ENCODE data around the gene CD8B. TPM values are rescaled to one million over a fixed set of nuclear protein-coding genes. Genes with fewer than 3 reads are reported as not detected.
"Not testable (repeated sequence)": the region's sequence is repeated elsewhere in the genome, so short reads cannot be mapped to it uniquely, and the experiment has no call there.

Gene CD8B
- total and polyA plus RNA-seq, 2 donors (not counting 1 experiment from before 2014, with no cell fraction given) = not detected

DNA sequence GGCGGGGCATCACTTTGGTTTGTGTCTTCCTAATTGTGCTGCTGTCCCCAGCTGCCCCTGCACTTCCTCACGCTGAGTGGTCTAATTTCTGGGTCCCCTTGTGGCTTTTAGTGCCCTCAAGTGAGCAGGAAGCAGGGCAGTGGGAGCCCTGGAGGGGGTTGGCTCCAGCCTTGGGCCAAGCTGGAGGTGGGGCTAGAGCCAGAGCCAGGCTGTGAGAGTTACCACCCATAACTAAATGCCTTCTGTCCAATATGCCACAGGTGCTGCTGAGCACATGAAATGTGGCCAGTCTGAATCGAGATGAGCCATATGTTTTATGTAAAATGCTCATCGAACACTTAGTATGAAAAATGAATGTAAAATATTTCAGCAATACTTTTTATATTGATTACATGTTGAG lies 5.2 kb downstream of the CD8B start:
- not testable (repeated sequence) for H3K4me2 ChIP-seq (ENCODE audit: extremely low read depth, insufficient read depth, low read length); H3K27ac ChIP-seq (ENCODE audit: insufficient read depth, low read length); H4K20me1 ChIP-seq (ENCODE audit: control insufficient read depth, extremely low read depth, insufficient read depth, low read length); DNase-seq (ENCODE audit: low read depth in 2 of 2); H3K27me3 ChIP-seq (ENCODE audit: control insufficient read depth, insufficient read depth, low read length); H3K9me3 ChIP-seq (ENCODE audit: control insufficient read depth, insufficient read depth, low read depth, low read length); H3K36me3 ChIP-seq (ENCODE audit: control insufficient read depth, insufficient read depth, low read length); H3K9ac ChIP-seq (ENCODE audit: insufficient read depth, low read length); H3K79me2 ChIP-seq (ENCODE audit: control insufficient read depth, insufficient read depth, low read length); H3K4me1 ChIP-seq (ENCODE audit: control insufficient read depth, extremely low read depth, insufficient read depth, low read length); H3K4me3 ChIP-seq (replicated peaks in 1 of 4; ENCODE audit: control extremely low read depth in 1 of 4, insufficient read depth in 1 of 4, low read depth in 3 of 4, low read length in 4 of 4); H2AFZ ChIP-seq (ENCODE audit: low read length)

DNA sequence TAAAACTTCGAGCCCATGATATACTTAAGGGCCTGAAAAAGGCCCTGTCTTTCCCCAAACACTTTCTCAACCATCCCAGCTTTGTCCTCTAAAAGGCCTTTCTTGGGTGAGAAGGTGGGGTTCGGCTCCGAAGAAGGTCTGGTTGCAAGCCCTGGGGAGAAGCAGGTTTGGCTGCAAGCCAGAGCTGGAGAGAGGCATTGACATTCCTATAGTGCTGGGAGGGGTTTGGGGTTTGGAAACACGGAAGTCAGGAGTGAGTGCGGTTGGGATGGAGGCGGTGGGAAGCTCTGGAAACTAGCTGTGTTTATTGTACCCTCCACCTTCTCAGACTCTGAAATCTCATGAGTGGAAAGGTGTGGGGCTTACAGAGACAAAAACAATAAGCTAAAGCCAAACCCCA lies 5.7 kb downstream of the CD8B start:
- H3K36me3 ChIP-seq (ENCODE audit: control insufficient read depth, insufficient read depth, low read length); H3K27me3 ChIP-seq (ENCODE audit: control insufficient read depth, insufficient read depth, low read length); H3K9ac ChIP-seq (ENCODE audit: insufficient read depth, low read length); H3K4me2 ChIP-seq (ENCODE audit: extremely low read depth, insufficient read depth, low read length); H3K4me1 ChIP-seq (ENCODE audit: control insufficient read depth, extremely low read depth, insufficient read depth, low read length); H3K4me3 ChIP-seq (replicated peaks in 1 of 4; ENCODE audit: control extremely low read depth in 1 of 4, insufficient read depth in 1 of 4, low read depth in 3 of 4, low read length in 4 of 4); H3K79me2 ChIP-seq (ENCODE audit: control insufficient read depth, insufficient read depth, low read length); H3K27ac ChIP-seq (ENCODE audit: insufficient read depth, low read length); H2AFZ ChIP-seq (ENCODE audit: low read length); H4K20me1 ChIP-seq (ENCODE audit: control insufficient read depth, extremely low read depth, insufficient read depth, low read length); H3K9me3 ChIP-seq (ENCODE audit: control insufficient read depth, insufficient read depth, low read depth, low read length): not testable (repeated sequence)
- peak in 1 of 2 donors; percentile 3 for DNase-seq (ENCODE audit: low read depth in 2 of 2)

DNA sequence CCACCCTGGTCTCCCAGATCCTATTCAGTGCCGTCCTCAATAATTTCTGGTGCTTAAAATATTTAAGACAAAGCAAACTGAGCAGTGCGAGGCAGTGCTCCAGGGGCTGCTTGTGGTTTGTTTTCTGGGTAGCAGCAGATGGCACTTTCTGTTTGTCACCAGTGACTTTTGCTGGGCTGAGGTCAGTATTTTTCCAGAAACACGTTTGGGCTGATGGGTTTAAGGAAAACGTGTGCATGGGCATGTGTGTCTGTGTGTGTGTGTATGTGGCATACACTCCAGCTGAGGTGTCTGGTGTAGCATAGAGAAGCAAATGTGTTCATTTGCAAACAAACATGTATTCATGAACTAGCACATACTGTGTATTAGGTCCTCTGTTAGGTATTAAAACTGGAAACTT lies 10.1 kb downstream of the CD8B start:
- not testable (repeated sequence) for H3K36me3 ChIP-seq (ENCODE audit: control insufficient read depth, insufficient read depth, low read length); H3K27ac ChIP-seq (ENCODE audit: insufficient read depth, low read length); H4K20me1 ChIP-seq (ENCODE audit: control insufficient read depth, extremely low read depth, insufficient read depth, low read length); H3K4me3 ChIP-seq (replicated peaks in 1 of 4; ENCODE audit: control extremely low read depth in 1 of 4, insufficient read depth in 1 of 4, low read depth in 3 of 4, low read length in 4 of 4); DNase-seq (ENCODE audit: low read depth in 2 of 2); H3K9me3 ChIP-seq (ENCODE audit: control insufficient read depth, insufficient read depth, low read depth, low read length); H3K4me1 ChIP-seq (ENCODE audit: control insufficient read depth, extremely low read depth, insufficient read depth, low read length); H3K27me3 ChIP-seq (ENCODE audit: control insufficient read depth, insufficient read depth, low read length); H3K9ac ChIP-seq (ENCODE audit: insufficient read depth, low read length); H3K79me2 ChIP-seq (ENCODE audit: control insufficient read depth, insufficient read depth, low read length); H2AFZ ChIP-seq (ENCODE audit: low read length); H3K4me2 ChIP-seq (ENCODE audit: extremely low read depth, insufficient read depth, low read length)

DNA sequence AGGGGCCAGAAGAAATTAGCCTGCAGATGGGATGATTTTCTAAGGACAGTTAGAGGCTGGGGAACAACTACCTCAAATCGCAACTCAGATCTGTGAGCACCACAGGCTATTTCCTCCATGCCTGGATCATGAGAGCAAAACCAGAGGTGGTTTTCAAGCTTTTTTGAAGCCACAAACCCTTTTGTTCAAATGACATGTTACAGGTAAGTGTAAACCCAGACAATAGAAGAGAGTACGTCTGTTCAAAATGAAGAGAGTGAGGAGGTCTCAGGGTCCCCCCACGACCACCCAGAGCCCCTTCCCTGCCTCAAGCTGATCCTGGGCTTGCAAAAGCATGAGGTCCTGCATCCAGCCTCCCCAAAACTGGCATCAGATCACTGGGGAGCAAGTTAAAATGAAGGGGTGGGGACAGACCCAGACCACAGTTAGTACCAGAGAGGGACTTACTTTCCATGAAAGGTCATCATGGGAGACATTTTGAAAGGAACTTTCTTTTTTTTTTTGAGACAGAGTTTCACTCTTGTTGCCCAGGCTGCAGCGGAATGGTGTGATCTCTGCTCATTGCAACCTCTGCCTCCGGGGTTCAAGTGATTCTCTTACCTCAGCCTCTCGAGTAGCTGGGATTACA lies 19.0 kb downstream of the CD8B start:
- not testable (repeated sequence) for H3K4me1 ChIP-seq (ENCODE audit: control insufficient read depth, extremely low read depth, insufficient read depth, low read length); DNase-seq (ENCODE audit: low read depth in 2 of 2); H2AFZ ChIP-seq (ENCODE audit: low read length); H3K9me3 ChIP-seq (ENCODE audit: control insufficient read depth, insufficient read depth, low read depth, low read length); H4K20me1 ChIP-seq (ENCODE audit: control insufficient read depth, extremely low read depth, insufficient read depth, low read length); H3K36me3 ChIP-seq (ENCODE audit: control insufficient read depth, insufficient read depth, low read length); H3K27ac ChIP-seq (ENCODE audit: insufficient read depth, low read length); H3K9ac ChIP-seq (ENCODE audit: insufficient read depth, low read length); H3K79me2 ChIP-seq (ENCODE audit: control insufficient read depth, insufficient read depth, low read length); H3K4me3 ChIP-seq (replicated peaks in 1 of 4; ENCODE audit: control extremely low read depth in 1 of 4, insufficient read depth in 1 of 4, low read depth in 3 of 4, low read length in 4 of 4); H3K27me3 ChIP-seq (ENCODE audit: control insufficient read depth, insufficient read depth, low read length); H3K4me2 ChIP-seq (ENCODE audit: extremely low read depth, insufficient read depth, low read length)

DNA sequence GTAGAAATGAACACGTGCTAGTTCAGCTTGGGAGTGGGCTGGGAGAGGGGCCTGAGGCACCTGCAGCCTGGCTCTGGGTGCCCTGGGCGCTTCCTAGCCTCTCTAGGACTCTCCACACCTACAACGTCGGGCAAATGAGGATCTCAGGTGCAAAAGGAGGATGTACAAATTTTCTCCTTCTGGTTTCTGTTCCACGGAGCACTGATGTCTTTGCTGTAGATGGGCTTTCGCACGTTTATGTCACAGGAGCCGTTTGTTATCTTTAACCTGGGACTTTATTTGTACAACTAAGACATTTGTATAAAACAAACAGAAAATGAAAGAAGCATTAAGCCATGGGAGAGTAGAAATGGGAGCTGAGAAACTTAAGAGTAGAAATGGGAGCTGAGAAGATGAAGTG lies 20.4 kb downstream of the CD8B start:
- H2AFZ ChIP-seq (ENCODE audit: low read length); H3K4me2 ChIP-seq (ENCODE audit: extremely low read depth, insufficient read depth, low read length); H3K4me1 ChIP-seq (ENCODE audit: control insufficient read depth, extremely low read depth, insufficient read depth, low read length); H3K27ac ChIP-seq (ENCODE audit: insufficient read depth, low read length); H3K79me2 ChIP-seq (ENCODE audit: control insufficient read depth, insufficient read depth, low read length); H3K36me3 ChIP-seq (ENCODE audit: control insufficient read depth, insufficient read depth, low read length); H3K9me3 ChIP-seq (ENCODE audit: control insufficient read depth, insufficient read depth, low read depth, low read length); H4K20me1 ChIP-seq (ENCODE audit: control insufficient read depth, extremely low read depth, insufficient read depth, low read length); H3K27me3 ChIP-seq (ENCODE audit: control insufficient read depth, insufficient read depth, low read length); DNase-seq (ENCODE audit: low read depth in 2 of 2); H3K9ac ChIP-seq (ENCODE audit: insufficient read depth, low read length); H3K4me3 ChIP-seq (replicated peaks in 1 of 4; ENCODE audit: control extremely low read depth in 1 of 4, insufficient read depth in 1 of 4, low read depth in 3 of 4, low read length in 4 of 4): not testable (repeated sequence)

DNA sequence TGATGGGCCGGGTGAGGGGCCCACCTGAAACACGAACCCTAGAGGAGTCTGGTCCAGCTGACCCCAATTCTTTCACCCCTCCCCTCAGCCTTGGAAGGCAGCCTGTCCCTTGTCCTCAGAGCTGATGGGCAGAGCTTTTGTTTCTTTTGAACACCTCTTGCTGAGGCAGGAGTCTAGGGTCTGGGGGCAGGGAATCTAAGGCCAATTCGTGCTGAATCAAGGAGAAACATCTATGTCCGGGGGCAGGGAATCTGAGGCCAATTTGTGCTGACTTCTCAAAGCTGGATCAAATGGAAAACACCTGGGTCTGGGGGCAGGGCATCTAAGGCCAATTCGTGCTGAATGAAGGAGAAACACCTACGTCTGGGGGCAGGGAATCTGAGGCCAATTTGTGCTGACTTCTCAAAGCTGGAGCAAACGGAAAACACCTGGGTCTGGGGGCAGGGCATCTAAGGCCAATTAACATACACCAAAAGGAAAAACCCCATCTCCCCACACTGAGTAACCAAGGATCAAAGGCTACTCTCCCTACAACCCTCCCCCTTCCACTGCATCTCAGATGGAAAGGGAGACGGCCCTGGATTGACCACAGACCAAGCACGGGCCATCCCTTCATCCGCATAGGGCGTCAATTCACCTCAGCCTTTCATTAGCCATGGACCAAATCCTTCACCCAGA lies 21.7 kb downstream of the CD8B start:
- not testable (repeated sequence) for H3K36me3 ChIP-seq (ENCODE audit: control insufficient read depth, insufficient read depth, low read length); H3K27me3 ChIP-seq (ENCODE audit: control insufficient read depth, insufficient read depth, low read length); H3K9ac ChIP-seq (ENCODE audit: insufficient read depth, low read length); H3K27ac ChIP-seq (ENCODE audit: insufficient read depth, low read length); H3K4me3 ChIP-seq (replicated peaks in 1 of 4; ENCODE audit: control extremely low read depth in 1 of 4, insufficient read depth in 1 of 4, low read depth in 3 of 4, low read length in 4 of 4); H3K9me3 ChIP-seq (ENCODE audit: control insufficient read depth, insufficient read depth, low read depth, low read length); DNase-seq (ENCODE audit: low read depth in 2 of 2); H2AFZ ChIP-seq (ENCODE audit: low read length); H3K79me2 ChIP-seq (ENCODE audit: control insufficient read depth, insufficient read depth, low read length); H3K4me1 ChIP-seq (ENCODE audit: control insufficient read depth, extremely low read depth, insufficient read depth, low read length); H3K4me2 ChIP-seq (ENCODE audit: extremely low read depth, insufficient read depth, low read length); H4K20me1 ChIP-seq (ENCODE audit: control insufficient read depth, extremely low read depth, insufficient read depth, low read length)

DNA sequence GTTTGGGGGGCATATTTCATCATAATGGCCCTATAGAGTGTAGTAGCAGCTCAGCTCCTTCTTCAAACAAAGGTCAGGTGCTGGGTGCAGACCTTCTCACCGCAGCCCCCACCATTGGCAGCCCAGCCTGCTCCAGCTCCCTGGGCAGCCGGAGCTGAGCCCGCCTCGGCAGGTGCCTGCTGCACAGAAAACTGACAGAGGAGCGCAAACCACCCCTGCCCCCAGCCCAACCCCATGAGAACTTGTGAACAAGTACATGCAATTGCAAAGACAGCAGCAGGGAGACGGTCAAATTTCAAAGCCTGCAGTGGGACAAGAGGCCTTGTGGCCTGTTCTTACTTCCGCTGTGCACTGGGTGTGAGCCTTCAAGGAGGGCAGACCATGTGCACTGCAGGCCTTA lies 22.2 kb downstream of the CD8B start:
- DNase-seq (ENCODE audit: low read depth in 2 of 2); H3K9ac ChIP-seq (ENCODE audit: insufficient read depth, low read length); H3K4me3 ChIP-seq (replicated peaks in 1 of 4; ENCODE audit: control extremely low read depth in 1 of 4, insufficient read depth in 1 of 4, low read depth in 3 of 4, low read length in 4 of 4); H3K36me3 ChIP-seq (ENCODE audit: control insufficient read depth, insufficient read depth, low read length); H2AFZ ChIP-seq (ENCODE audit: low read length); H3K27me3 ChIP-seq (ENCODE audit: control insufficient read depth, insufficient read depth, low read length); H4K20me1 ChIP-seq (ENCODE audit: control insufficient read depth, extremely low read depth, insufficient read depth, low read length); H3K9me3 ChIP-seq (ENCODE audit: control insufficient read depth, insufficient read depth, low read depth, low read length); H3K79me2 ChIP-seq (ENCODE audit: control insufficient read depth, insufficient read depth, low read length); H3K4me2 ChIP-seq (ENCODE audit: extremely low read depth, insufficient read depth, low read length); H3K4me1 ChIP-seq (ENCODE audit: control insufficient read depth, extremely low read depth, insufficient read depth, low read length); H3K27ac ChIP-seq (ENCODE audit: insufficient read depth, low read length): not testable (repeated sequence)
